Measurements from ENCODE around the gene MSS51. TPM values are rescaled to one million over a fixed set of nuclear protein-coding genes. Genes with fewer than 3 reads are reported as not detected.

The MSS51 gene
- total and polyA plus RNA-seq, 4 experiments from 2014 or later = 0.26 to 6.2 (median 5.0) TPM; not detected in 1

DNA sequence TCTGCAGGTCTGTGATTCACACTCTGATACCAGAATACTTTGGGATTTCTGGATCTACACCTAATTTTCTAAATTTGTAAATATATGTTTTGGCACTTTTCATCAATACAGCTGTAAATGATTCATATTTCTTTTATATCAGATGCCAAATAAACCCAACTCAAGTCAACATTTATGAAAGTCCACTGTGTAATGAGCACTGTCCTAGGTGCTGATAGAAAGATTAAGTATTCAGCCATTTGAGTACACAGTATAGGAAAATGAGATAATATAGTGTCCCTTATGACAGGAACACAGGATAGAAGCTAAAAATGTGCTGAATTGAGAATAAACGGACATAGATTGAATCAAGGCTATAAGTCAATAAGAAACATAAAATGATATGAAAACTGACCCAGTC lies 25.9 kb downstream of the MSS51 start:
- H3K4me3 ChIP-seq (ENCODE audit: low read length in 2 of 2) = no peak overlapping the region
- H3K27me3 ChIP-seq (ENCODE audit: insufficient read depth, low read length) = no peaks in the 10 kb centered on the region
- no peak overlapping the region for H3K27ac ChIP-seq (ENCODE audit: low read depth, low read length)
- CTCF ChIA-PET (ENCODE audit: partially characterized antibody) = no interaction called here
- Mint-ChIP-seq H3K4me1 (peaks cover 43 to 84% (median 59%) of the 10 kb centered on the region in 4 donors), H3K36me3 (peaks cover 16 to 23% of the 10 kb centered on the region in 2 donors), H3K4me3 (peak overlapping the region in 2 of 8 donors; percentile 25 to 31), H3K27me3 (no peaks in the 10 kb centered on the region), H3K9me3 (peaks cover 0 to 2% (median 0%) of the 10 kb centered on the region in 8 donors), H3K27ac (no peak overlapping the region)
- POLR2A ChIA-PET (ENCODE audit: partially characterized antibody) = no interaction called here
- H3K9me3 ChIP-seq (ENCODE audit: control insufficient read depth in 1 of 2, low read length in 2 of 2) = no peaks in the 10 kb centered on the region
- intact Hi-C loops (cut with micrococcal nuclease) = no loop called here
- H3K4me1 ChIP-seq (ENCODE audit: insufficient read depth, low read length) = peaks cover 50% of the 10 kb centered on the region
- H3K36me3 ChIP-seq (ENCODE audit: insufficient read depth, low read length) = no peaks in the 10 kb centered on the region
- DNase-seq = no peak

DNA sequence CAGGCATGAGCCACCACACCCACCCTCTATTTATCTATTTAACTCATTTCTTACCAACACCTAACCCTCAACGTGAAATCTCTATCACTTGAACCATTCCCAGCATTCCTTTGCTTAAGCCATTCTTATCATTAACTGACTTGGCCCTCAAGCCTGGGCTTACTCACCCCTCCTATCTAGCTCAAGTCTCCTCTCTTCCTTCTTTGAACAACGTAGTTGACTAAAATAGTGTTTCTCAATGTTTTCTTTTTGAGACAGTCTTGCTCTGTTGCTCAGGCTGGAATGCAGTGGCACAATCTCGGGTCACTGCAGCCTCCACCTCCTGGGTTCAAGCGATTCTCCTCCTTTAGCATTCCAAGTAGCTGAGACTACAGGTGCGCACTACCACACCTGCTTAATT lies 26.5 kb downstream of the MSS51 start:
- peaks cover 43 to 79% (median 58%) of the 10 kb centered on the region in 4 donors for H3K4me1 Mint-ChIP-seq
- Histone ChIP-seq H3K9me3 (ENCODE audit: control insufficient read depth in 1 of 2, low read length in 2 of 2) (no peaks in the 10 kb centered on the region), H3K4me3 (ENCODE audit: low read length in 2 of 2) (no peak overlapping the region), H3K27me3 (ENCODE audit: insufficient read depth, low read length) (no peaks in the 10 kb centered on the region), H3K36me3 (ENCODE audit: insufficient read depth, low read length) (no peaks in the 10 kb centered on the region), H3K27ac (ENCODE audit: low read depth, low read length) (no peak overlapping the region), H3K4me1 (ENCODE audit: insufficient read depth, low read length) (peaks cover 44% of the 10 kb centered on the region)
- H3K9me3 Mint-ChIP-seq = peaks cover 0 to 2% (median 0%) of the 10 kb centered on the region in 8 donors
- peak overlapping the region in 3 of 7 donors; percentile 7 to 47 (median 29) for H3K27ac Mint-ChIP-seq
- H3K36me3 Mint-ChIP-seq = peaks cover 16 to 23% of the 10 kb centered on the region in 2 donors
- DNase-seq = no peak
- POLR2A ChIA-PET (ENCODE audit: partially characterized antibody) = no interaction called here
- CTCF ChIA-PET (ENCODE audit: partially characterized antibody) = no interaction called here
- intact Hi-C loops (cut with micrococcal nuclease) = no loop called here
- H3K27me3 Mint-ChIP-seq = no peaks in the 10 kb centered on the region
- H3K4me3 Mint-ChIP-seq = peak overlapping the region in 1 of 8 donors; percentile 2

DNA sequence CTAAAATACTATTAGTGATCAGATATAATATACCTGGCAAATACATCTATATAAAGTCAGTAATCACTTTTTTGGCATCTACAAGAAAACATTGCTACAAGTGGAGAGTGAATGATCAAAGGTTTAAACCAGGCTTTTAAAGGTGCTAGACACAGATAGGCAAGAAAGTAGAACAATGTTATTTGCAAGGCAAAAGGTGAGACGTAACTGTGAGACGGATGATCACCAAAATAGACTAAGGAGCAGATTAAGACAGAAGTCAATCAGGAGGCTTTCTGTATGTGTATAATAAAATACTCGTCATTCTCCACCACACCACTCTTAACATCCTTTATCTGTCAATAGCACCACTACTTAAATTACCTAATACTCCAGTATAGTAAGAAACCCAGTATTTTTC lies 27.8 kb downstream of the MSS51 start:
- POLR2A ChIA-PET (ENCODE audit: partially characterized antibody) = no interaction called here
- no peaks in the 10 kb centered on the region for H3K36me3 ChIP-seq (ENCODE audit: insufficient read depth, low read length)
- no peak overlapping the region for H3K4me3 ChIP-seq (ENCODE audit: low read length in 2 of 2)
- H3K4me3 Mint-ChIP-seq = no peak overlapping the region
- H3K27ac Mint-ChIP-seq = peak overlapping the region in 1 of 7 donors; percentile 12
- no peak for DNase-seq
- peaks cover 17 to 19% of the 10 kb centered on the region in 2 donors for H3K36me3 Mint-ChIP-seq
- H3K4me1 ChIP-seq (ENCODE audit: insufficient read depth, low read length) = peaks cover 35% of the 10 kb centered on the region
- H3K27me3 Mint-ChIP-seq = no peaks in the 10 kb centered on the region
- no peak overlapping the region for H3K27ac ChIP-seq (ENCODE audit: low read depth, low read length)
- intact Hi-C loops (cut with micrococcal nuclease) = no loop called here
- peaks cover 35 to 72% (median 49%) of the 10 kb centered on the region in 4 donors for H3K4me1 Mint-ChIP-seq
- CTCF ChIA-PET (ENCODE audit: partially characterized antibody) = no interaction called here
- H3K27me3 ChIP-seq (ENCODE audit: insufficient read depth, low read length) = no peaks in the 10 kb centered on the region
- H3K9me3 Mint-ChIP-seq = peaks cover 0 to 2% (median 0%) of the 10 kb centered on the region in 8 donors
- H3K9me3 ChIP-seq (ENCODE audit: control insufficient read depth in 1 of 2, low read length in 2 of 2) = no peaks in the 10 kb centered on the region

DNA sequence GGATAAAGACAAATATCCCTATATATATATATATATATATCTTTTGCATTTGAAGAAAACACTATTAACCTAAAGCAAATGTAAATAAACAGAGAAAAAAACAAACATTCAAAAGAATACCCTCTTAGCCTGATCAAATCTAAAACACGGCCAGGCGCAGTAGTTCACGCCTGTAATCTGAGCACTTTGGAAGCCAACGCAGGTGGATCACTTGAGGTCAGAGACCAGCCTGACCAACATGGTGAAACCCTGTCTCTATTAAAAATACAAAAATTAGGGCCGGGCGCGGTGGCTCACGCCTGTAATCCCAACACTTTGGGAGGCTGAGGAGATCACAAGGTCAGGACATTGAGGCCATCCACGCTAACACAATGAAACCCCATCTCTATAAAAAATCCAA lies 28.7 kb downstream of the MSS51 start:
- H3K4me3 Mint-ChIP-seq = no peak overlapping the region
- no peak overlapping the region for H3K27ac Mint-ChIP-seq
- H3K9me3 Mint-ChIP-seq = peaks cover 0 to 2% (median 0%) of the 10 kb centered on the region in 8 donors
- H3K27me3 Mint-ChIP-seq = no peaks in the 10 kb centered on the region
- H3K27me3 ChIP-seq (ENCODE audit: insufficient read depth, low read length) = no peaks in the 10 kb centered on the region
- peaks cover 31 to 63% (median 43%) of the 10 kb centered on the region in 4 donors for H3K4me1 Mint-ChIP-seq
- POLR2A ChIA-PET (ENCODE audit: partially characterized antibody) = no interaction called here
- no peak overlapping the region for H3K27ac ChIP-seq (ENCODE audit: low read depth, low read length)
- peaks cover 27% of the 10 kb centered on the region for H3K4me1 ChIP-seq (ENCODE audit: insufficient read depth, low read length)
- intact Hi-C loops (cut with micrococcal nuclease) = no loop called here
- no peak for DNase-seq
- no peaks in the 10 kb centered on the region for H3K9me3 ChIP-seq (ENCODE audit: control insufficient read depth in 1 of 2, low read length in 2 of 2)
- CTCF ChIA-PET (ENCODE audit: partially characterized antibody) = no interaction called here
- H3K36me3 Mint-ChIP-seq = peaks cover 15 to 17% of the 10 kb centered on the region in 2 donors
- H3K4me3 ChIP-seq (ENCODE audit: low read length in 2 of 2) = no peak overlapping the region
- no peaks in the 10 kb centered on the region for H3K36me3 ChIP-seq (ENCODE audit: insufficient read depth, low read length)

DNA sequence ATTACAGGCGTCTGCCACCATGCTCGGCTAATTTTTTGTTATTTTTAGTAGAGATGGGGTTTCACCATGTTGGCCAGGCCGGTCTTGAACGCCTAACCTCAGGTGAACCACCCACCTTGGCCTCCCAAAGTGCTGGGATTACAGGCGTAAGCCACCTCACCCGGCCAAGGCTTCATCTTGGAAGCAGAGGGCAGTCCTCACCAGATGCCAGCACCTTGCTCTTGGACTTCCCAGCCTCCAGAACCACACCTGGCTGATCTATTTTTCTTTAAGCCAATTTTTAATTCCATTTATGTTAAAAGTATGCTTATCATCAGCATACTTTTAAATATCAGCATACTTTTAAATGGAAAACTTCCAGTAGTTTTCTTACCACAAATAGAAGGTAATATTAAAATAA lies 31.7 kb downstream of the MSS51 start:
- Histone ChIP-seq H3K9me3 (ENCODE audit: control insufficient read depth in 1 of 2, low read length in 2 of 2) (no peaks in the 10 kb centered on the region), H3K4me1 (ENCODE audit: insufficient read depth, low read length) (peaks cover 13% of the 10 kb centered on the region), H3K36me3 (ENCODE audit: insufficient read depth, low read length) (peaks cover 16% of the 10 kb centered on the region), H3K27ac (ENCODE audit: low read depth, low read length) (no peak overlapping the region), H3K27me3 (ENCODE audit: insufficient read depth, low read length) (no peaks in the 10 kb centered on the region), H3K4me3 (ENCODE audit: low read length in 2 of 2) (no peak overlapping the region)
- no peak overlapping the region for H3K27ac Mint-ChIP-seq
- peaks cover 10 to 39% (median 23%) of the 10 kb centered on the region in 4 donors for H3K4me1 Mint-ChIP-seq
- intact Hi-C loops (cut with micrococcal nuclease) = no loop called here
- POLR2A ChIA-PET (ENCODE audit: partially characterized antibody) = interaction anchor here (1.3 to 2.0 kb wide), 2 partner anchors 9 to 11 kb away, joined by 3 to 4 read pairs; no protein-coding TSS in a partner anchor
- peaks cover 16 to 29% of the 10 kb centered on the region in 2 donors for H3K36me3 Mint-ChIP-seq
- H3K4me3 Mint-ChIP-seq = peak overlapping the region in 1 of 8 donors; percentile 17
- DNase-seq = no peak
- no peaks in the 10 kb centered on the region for H3K27me3 Mint-ChIP-seq
- H3K9me3 Mint-ChIP-seq = peaks cover 0 to 2% (median 0%) of the 10 kb centered on the region in 8 donors
- CTCF ChIA-PET (ENCODE audit: partially characterized antibody) = no interaction called here

DNA sequence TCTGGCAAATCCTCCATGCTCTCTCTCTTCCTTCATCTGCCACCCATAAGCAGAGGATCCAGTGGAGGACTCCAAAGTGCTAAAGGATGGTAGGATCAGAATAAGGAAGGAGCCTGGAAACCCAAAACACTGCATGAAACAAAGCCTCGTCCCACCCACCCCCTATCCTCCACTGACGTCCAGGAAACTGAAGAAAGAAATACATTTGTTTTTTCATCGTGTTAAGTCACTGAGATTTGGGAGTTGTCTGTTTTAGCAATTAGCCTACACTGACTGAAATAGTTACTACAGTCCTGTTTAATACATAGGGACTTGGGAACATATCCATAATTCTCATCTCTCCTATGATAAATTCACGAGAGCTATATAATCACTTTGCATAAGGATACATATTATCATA lies 34.3 kb downstream of the MSS51 start:
- no peak overlapping the region for H3K4me3 ChIP-seq (ENCODE audit: low read length in 2 of 2)
- no peaks in the 10 kb centered on the region for H3K4me1 ChIP-seq (ENCODE audit: insufficient read depth, low read length)
- Mint-ChIP-seq H3K4me3 (no peak overlapping the region), H3K9me3 (no peaks in the 10 kb centered on the region), H3K27me3 (no peaks in the 10 kb centered on the region), H3K27ac (peak overlapping the region in 3 of 7 donors; percentile 8 to 50 (median 16)), H3K36me3 (peaks cover 33 to 45% of the 10 kb centered on the region in 2 donors), H3K4me1 (peaks cover 6 to 23% (median 13%) of the 10 kb centered on the region in 4 donors)
- no peak overlapping the region for H3K27ac ChIP-seq (ENCODE audit: low read depth, low read length)
- H3K36me3 ChIP-seq (ENCODE audit: insufficient read depth, low read length) = peaks cover 26% of the 10 kb centered on the region
- ChIA-PET CTCF (ENCODE audit: partially characterized antibody) (no interaction called here), POLR2A (ENCODE audit: partially characterized antibody) (interaction anchor here (1.3 kb wide), 1 partner anchor 15 kb away, joined by 4 read pairs; the partner anchor contains the start of gene ANXA7)
- intact Hi-C loops (cut with micrococcal nuclease) = no loop called here
- no peaks in the 10 kb centered on the region for H3K27me3 ChIP-seq (ENCODE audit: insufficient read depth, low read length)
- no peak for DNase-seq
- H3K9me3 ChIP-seq (ENCODE audit: control insufficient read depth in 1 of 2, low read length in 2 of 2) = no peaks in the 10 kb centered on the region

DNA sequence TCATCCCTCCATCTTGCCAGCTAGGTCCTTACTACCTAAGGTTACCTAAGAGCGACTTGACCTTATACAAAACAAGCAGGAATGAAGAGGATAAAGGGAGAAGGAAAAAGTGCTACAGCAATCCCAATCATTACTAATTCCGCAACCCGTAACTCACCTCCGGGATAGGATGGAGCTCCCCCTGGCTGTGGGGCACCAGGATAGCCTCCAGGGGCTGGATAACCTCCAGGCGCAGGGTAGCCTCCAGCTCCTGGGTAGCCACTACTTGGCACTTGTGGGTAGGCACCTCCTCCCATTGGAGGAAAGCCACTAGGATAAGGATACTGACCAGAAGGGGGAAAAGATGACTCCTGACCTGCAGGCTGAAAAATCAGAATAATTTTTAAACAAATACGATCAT lies 35.3 kb downstream of the MSS51 start:
- no peak overlapping the region for H3K27ac ChIP-seq (ENCODE audit: low read depth, low read length)
- Mint-ChIP-seq H3K4me3 (no peak overlapping the region), H3K36me3 (peaks cover 40 to 52% of the 10 kb centered on the region in 2 donors), H3K27ac (no peak overlapping the region), H3K27me3 (no peaks in the 10 kb centered on the region), H3K4me1 (peaks cover 4 to 15% (median 10%) of the 10 kb centered on the region in 4 donors), H3K9me3 (no peaks in the 10 kb centered on the region)
- H3K36me3 ChIP-seq (ENCODE audit: insufficient read depth, low read length) = peaks cover 26% of the 10 kb centered on the region
- no peaks in the 10 kb centered on the region for H3K4me1 ChIP-seq (ENCODE audit: insufficient read depth, low read length)
- intact Hi-C loops (cut with micrococcal nuclease) = no loop called here
- ChIA-PET POLR2A (ENCODE audit: partially characterized antibody) (no interaction called here), CTCF (ENCODE audit: partially characterized antibody) (interaction anchor here (0.9 to 1.0 kb wide), 2 partner anchors 11 to 15 kb away, joined by 3 read pairs; no protein-coding TSS in a partner anchor)
- no peak for DNase-seq
- no peak overlapping the region for H3K4me3 ChIP-seq (ENCODE audit: low read length in 2 of 2)
- no peaks in the 10 kb centered on the region for H3K9me3 ChIP-seq (ENCODE audit: control insufficient read depth in 1 of 2, low read length in 2 of 2)
- no peaks in the 10 kb centered on the region for H3K27me3 ChIP-seq (ENCODE audit: insufficient read depth, low read length)
